ENCODE data around the gene SERPINC1. TPM values are rescaled to one million over a fixed set of nuclear protein-coding genes. Genes with fewer than 3 reads are reported as not detected.

Gene SERPINC1
- total and polyA plus RNA-seq, 2 of the 8 experiments (the other 6 are each of a cell fraction or from before 2014, with no cell fraction given): 0.08 TPM; not detected in 1

GRCh38 chr1:173861731-173862145 lies 55.4 kb downstream of the SERPINC1 start (continued):
- TF ChIP-seq PHF8 (conservative IDR thresholded peaks at IDR 0.05; ENCODE audit: low read depth, low read length) (no peak), ASH2L (IDR thresholded peaks at IDR 0.05; ENCODE audit: low read length) (no peak), SIRT6 (IDR thresholded peaks at IDR 0.05; ENCODE audit: low read length) (no peak), CHD2 (IDR thresholded peaks at IDR 0.05; ENCODE audit: low read length) (peak; percentile 7; the same call in 1 of the 2 replicates), NANOG (IDR thresholded peaks at IDR 0.05; ENCODE audit: insufficient read depth, low read depth, low read length, poor library complexity, severe bottlenecking) (no peak), TCF12 (IDR thresholded peaks at IDR 0.05; ENCODE audit: low read depth, low read length) (no peak), MAX (IDR thresholded peaks at IDR 0.05) (no peak), ATF2 (IDR thresholded peaks at IDR 0.05; ENCODE audit: low read length) (peak; percentile 86; the same call in 1 of the 2 replicates), SP4 (IDR thresholded peaks at IDR 0.05; ENCODE audit: low read length) (0 out of 2 replicates have a peak, but pooled peaks have one; percentile 37), EGR1 (IDR thresholded peaks at IDR 0.05; ENCODE audit: borderline replicate concordance, low read depth, low read length) (0 out of 2 replicates have a peak, but pooled peaks have one; percentile 6), EP300 (IDR thresholded peaks at IDR 0.05; ENCODE audit: borderline replicate concordance in 1 of 2, low read depth in 2 of 2, low read length in 2 of 2) (no peak), POLR2A (IDR thresholded peaks at IDR 0.05; ENCODE audit: control extremely low read depth in 1 of 2, low read depth in 2 of 2, low read length in 2 of 2) (peak in 1 of 2 experiments; percentile 84; a peak in 2 of 3 replicates)
- TF ChIP-seq, protein P1, sequence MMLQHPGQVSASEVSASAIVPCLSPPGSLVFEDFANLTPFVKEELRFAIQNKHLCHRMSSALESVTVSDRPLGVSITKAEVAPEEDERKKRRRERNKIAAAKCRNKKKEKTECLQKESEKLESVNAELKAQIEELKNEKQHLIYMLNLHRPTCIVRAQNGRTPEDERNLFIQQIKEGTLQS (IDR thresholded peaks at IDR 0.05; ENCODE audit: insufficient read depth, low read depth, low read length): no peak

All from H1 (cell line).